HG03432 (cell line): Measurements from ENCODE around the gene PEAK1.
A peak's percentile ranks its signal among the peaks of the same experiment; 100 is the strongest.

Experiments used
- ATAC-seq: cut with Tn5 transposase; IDR thresholded peaks from one replicate; pipeline ENCODE4 v1.9.1; 2021; ENCODE audit warnings: mild to moderate bottlenecking, moderate library complexity; ENCODE audit not compliant: unreplicated experiment

The PEAK1 gene

DNA sequence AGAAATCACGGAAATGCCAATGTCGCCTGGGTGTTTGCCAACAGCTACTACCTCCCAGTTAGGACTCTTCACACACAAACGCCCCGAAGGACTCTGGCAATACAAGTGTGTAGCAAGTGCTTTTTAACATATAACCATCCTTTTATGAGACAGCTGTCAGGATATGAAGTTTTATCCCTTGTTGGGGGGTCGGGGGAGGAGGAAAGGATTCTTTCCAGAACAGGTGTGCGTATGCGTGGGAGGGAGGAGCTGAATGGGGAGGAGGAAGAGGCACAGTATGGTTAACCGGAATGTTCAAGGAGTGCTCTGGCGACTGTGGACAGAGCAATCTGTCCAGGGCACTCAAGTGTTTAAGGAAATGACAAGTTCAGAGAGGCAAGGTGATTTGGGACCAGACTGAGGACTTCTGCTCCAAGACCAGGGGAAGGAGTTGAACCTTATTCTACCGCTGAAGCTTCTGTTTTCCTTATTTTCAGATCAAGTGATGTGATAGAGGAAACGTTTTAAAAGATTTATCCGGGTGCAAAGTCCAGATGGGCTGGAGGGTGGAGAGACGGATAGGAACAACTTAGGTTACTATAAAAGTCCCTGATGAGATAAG lies 350.3 kb downstream of the PEAK1 start:
- no peak for ATAC-seq

DNA sequence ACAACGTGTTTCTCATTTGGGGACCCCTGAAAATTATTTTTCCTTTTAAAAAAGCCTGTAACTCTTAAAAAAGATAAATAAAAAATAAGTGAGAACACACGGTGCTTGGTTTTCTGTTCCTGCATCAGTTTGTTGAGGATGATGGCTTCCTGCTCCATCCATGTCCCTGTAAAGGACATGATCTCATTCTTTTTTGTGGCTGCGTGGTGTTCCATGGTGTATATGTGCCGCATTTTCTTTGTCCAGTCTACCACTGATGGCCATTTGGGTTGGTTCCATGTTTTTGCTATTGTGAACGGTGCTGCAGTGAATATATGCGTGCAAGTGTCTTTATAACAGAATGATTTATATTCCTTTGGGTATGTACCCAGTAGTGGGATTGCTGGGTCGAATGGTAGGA lies 351.3 kb downstream of the PEAK1 start:
- no peak for ATAC-seq

DNA sequence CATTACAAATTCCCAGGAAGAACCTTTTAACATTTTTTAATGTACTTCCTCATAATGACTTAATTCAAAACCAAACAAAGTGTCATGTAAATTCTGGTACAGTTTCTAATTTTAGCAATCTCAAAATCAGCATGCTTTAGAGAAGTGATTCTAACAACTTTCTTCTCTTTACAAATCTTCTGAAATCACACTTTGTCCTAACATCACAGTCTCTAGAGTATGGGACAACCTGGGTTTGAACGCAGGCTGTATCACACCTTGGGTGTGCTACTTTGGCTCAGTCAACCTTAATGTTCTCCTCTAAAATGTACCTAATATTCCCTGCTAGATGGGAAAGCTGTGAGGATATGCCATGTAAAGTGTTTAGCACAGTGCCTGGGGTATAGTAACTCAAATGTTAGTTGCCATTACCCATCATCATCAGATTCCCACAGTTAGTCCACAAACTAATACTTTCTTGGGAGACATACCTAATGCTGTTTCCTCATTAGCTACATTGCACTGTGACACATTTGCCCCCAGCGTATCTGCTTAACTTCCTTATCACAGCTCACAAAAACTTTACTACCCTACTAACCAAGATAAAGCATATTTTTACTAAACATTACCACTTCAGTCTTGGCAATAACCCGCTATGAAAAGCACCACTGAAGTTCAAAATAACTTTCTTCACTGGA lies 352.1 kb downstream of the PEAK1 start:
- ATAC-seq = no peak

DNA sequence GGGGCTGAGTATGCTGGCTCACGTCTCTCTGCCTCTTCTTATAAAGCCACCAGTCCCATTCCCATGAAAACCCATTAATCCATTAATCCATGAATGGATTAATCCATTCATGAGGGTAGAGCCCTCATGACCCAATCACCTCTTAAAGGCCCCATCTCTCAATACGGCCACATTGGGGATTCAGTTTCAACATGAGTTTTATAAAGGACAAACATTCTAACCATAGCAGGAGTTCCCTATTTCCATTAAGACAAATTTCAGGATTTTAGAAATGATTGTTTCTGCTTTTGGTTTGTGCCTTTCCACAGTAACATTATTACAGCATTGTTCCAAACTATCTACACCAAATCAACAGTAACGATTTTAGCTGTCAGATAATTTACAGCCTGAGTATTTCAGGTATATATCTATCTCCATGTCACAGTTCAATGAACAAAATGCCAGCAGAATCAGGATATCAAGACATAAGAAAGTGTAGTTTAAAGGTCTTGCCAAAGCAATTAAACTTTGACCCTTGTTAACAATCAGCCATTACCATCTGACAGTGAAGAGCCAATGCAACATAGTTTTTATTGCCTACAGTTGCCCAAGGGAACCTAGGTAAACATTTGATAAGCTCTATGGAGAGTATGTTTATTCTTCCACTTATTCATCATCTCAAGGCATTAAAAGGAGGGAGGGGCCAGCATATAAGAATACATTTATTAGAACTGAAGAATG lies 352.8 kb downstream of the PEAK1 start:
- no peak for ATAC-seq

DNA sequence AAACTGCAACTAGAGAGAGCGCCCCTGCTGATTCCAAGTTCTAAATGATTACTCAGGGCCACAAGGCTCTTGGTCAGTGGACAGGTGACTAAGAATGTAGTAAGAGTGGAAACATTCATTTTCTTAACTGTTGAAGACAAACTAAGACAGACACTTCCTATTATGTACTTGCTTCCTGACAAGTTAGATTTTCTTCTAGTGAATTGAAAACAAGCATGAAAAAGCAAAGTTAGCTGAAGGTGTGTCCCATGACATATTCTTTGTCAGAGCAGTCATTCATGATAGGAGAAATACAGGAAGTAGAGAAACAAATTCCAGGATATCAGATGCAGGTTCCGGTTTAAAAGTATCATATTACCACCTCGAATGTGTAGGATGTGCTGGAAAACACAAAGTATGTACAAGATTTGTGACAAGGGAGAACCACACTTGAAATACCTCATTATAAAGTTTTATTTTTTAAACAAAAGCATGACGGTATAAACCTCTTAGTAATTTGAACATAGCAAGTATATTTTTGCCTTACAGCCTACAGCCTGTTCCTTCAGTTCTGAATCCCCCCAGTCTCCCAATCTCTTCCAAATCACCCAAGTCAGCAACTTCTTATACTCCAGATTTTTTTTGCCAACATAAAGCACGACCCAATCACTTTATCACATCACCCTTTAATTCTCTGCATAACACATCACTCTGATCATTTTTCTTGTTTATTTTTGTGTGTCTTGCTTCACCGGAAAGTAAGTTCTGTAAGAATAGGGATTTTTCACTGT lies 355.2 kb downstream of the PEAK1 start:
- no peak for ATAC-seq

DNA sequence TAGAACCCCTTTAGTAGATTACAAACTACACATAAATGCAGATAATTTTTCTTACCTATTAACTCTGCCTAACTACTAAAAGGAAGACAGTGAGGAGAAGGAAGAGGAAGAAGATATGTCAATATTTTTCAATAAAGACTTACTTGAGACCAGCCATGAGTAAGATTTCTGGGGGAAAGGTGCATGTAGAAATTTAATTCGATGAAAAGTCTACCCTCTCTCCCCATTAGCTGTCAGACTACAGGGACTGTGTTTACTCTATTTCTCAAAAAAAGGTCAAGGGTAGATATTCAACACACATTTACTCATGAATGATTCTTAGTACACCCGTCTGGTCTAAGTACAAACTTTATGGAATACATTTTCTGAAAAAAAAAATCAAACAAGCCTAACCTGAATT lies 355.8 kb downstream of the PEAK1 start:
- no peak for ATAC-seq

DNA sequence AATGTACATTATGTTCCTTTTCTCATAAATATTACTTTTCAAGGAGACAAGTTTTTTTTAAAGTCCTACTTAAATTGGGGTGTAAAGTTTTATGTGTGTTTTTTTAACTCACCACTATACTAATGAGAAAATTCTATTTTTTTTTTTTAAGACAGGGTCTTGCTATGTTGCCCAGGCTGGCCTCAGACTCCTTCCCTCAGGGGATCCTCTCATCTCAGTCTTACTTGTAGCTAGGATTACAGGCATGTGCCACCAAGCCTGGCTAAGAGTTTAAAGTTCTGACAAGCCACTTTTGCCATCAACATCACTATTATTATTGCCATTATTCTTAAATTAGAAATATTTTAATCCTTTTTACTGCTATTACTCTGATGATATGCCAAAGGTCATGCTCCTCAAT lies 356.7 kb downstream of the PEAK1 start:
- ATAC-seq = no peak

DNA sequence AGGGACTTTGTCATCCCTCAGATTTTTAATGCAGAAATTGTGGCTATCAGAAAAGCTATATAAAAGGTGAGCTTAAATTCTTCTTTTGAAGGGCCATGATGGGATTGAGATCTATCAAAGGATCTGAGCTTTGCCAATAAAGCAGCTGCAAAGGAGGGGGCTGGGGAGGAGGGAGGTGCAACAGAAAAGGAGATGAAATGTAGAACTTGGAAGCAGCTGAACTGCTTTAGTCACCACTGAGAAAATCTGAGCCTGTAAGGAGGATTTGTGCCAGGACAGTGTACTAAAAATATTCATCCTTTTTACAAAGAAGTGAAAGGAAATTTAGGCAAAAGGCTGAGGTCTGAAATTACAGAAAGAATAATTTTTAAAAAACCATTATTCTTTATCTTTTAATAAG lies 359.4 kb downstream of the PEAK1 start:
- no peak for ATAC-seq

DNA sequence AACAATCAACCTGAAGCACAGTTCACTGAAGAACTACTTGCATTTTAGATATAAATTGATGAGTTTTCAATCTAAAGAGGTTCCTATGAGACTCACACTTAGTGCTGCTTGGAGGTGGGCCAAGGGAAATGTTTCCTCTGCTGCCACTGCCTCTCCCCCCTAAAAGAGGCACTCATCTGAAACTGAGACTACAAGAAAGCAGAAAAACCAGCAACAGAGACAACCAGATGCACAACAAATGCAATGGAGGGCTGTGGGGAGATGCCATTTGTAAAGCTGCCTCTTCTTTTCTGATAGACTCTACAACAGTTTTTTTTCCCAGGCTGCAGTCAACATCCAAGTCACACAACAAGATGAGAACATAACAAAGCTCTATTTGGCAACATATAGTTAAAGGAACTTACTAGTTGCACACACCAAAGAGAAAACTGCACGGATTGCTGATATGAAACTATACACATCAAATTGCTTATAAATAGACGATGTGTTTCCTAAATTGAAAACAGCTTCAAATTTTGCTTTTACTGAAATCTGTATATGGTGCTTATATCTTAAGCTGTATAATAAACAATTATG lies 360.0 kb downstream of the PEAK1 start:
- peak; percentile 71 for ATAC-seq

DNA sequence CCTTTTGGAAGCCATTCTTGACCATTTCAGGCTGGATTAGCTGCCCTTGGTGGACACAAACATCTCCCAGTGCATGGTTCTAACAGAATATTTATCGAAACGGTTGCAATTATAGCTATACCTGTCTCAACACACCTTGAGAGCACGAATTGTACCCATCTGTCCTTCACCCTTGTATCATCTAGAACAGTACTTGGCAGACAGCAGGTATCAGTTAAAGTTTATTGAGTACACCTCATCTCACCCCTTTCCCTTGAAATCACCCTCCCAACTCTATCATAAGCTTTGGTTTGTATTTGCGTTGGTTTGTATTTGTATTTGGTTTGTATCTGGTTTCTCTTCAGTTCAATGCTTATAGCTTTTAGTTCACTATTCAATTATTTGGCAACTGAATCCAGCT lies 361.4 kb downstream of the PEAK1 start:
- ATAC-seq = no peak

DNA sequence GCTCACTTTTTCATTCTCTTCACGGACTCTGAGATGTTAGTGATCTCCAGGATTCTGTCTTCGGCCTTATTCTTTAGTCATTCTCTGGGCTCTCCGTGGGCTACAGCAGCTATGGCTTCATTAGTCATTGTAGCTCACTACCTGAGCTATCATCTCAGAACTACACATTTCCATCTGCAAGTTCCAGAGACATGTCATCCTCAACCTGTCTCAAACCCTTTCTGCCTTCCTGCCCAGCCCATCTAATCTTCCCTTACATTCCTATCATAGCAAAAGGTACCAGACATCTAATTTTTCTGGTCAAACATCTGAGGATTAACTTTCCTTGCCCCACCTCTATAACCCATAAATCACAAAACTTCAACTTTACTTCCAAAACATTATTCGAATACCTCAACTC lies 362.2 kb downstream of the PEAK1 start:
- no peak for ATAC-seq

DNA sequence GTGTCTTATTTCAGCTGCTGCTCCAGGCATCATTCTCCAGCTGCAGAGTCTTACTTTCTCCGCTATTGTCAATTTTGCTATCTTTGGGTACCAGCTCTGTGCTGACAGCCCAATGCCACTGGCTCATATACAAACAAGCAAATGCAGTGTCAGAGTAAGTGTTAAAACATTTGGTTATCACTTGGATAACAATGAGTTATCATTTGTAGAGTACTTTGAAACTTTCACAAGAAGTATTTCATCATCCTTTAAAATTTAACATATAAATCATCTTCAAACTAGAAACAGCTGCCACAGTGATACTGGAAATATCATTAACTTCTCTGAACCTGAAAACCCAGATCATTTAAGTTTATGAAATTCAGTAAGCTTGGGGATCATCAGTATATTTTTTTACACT lies 362.8 kb downstream of the PEAK1 start:
- no peak for ATAC-seq

DNA sequence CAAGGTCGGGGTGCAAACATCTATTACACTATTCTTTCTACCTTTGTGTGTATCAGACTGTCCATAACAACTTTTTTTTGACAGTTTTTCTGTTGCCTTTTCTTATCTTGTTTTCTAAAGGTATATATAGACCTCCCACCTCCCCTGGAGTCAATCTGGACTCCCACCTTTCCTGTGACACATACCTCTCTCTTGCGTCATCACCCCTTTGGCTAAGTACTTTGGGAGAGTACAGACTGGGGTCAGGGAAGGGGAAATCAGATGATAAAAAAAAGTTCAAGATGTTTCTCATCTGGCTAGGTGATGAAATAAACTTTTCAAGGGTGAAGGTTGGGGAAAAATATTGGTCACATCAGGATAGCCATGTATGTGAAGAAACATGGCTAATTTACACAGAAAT lies 366.2 kb downstream of the PEAK1 start:
- no peak for ATAC-seq

DNA sequence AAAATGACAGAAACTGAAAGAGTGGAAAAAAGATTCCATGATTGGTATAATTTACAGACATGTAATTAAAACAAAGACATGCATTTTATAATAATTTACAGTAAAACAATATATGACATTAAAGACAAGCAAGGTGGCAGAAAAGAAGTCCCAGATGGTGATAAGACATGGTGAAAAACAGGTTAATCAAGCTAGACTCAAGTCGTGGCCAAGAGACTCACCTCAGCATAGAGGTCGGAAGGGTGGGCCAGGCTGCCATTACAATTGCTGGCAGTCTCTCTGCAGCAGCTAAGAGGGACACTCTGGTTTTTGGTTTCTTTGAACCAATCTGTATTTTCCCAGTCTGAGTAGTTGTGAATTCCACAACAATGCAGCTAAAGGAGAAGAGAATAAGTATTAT lies 367.3 kb downstream of the PEAK1 start:
- ATAC-seq = no peak
